OCI-LY1 (cell line): Measurements from ENCODE around the gene NFASC.

Experiments
- H2AFZ ChIP-seq: fragments of 200-600 bp; sonication (generic), shearing (Covaris generic); 2 replicates; pipeline ENCODE4 v1.6.0; 2014; ENCODE audit warnings: antibody characterized with exemption, mild to moderate bottlenecking, low read length
- H3F3A ChIP-seq: fragments of 200-600 bp; sonication (generic), shearing (Covaris generic); 2 replicates; pipeline ENCODE4 v1.6.0; 2014; ENCODE audit warnings: mild to moderate bottlenecking, antibody characterized with exemption, low read length, moderate library complexity; ENCODE audit not compliant: insufficient read depth
- H3K27ac ChIP-seq: fragments of 200-600 bp; sonication (generic); 2 replicates; pipeline ENCODE4 v1.5.1; 2014; ENCODE audit warnings: low read length, mixed run types, mild to moderate bottlenecking, low read depth; ENCODE audit not compliant: poor library complexity, severe bottlenecking
- H3K27me3 ChIP-seq: fragments of 200-600 bp; sonication (generic); 2 replicates; pipeline ENCODE4 v1.6.0; 2014; ENCODE audit warnings: antibody characterized with exemption, mild to moderate bottlenecking, low read length, moderate library complexity; ENCODE audit not compliant: insufficient read depth
- H3K36me3 ChIP-seq: fragments of 200-600 bp; sonication (generic); 2 replicates; pipeline ENCODE4 v1.6.1; 2014; ENCODE audit warnings: mild to moderate bottlenecking, antibody characterized with exemption, low read length, moderate library complexity, mixed read lengths; ENCODE audit not compliant: insufficient read depth
- H3K4me1 ChIP-seq: fragments of 200-600 bp; sonication (generic); 2 replicates; pipeline ENCODE4 v1.5.1; 2014; ENCODE audit warnings: mild to moderate bottlenecking, low read length, moderate library complexity; ENCODE audit not compliant: insufficient read depth, severe bottlenecking
- H3K4me2 ChIP-seq: fragments of 200-600 bp; sonication (generic), shearing (Covaris generic); 2 replicates; pipeline ENCODE4 v1.6.1; 2014; ENCODE audit warnings: low read length
- H3K4me3 ChIP-seq: fragments of 200-600 bp; sonication (generic); 2 replicates; pipeline ENCODE4 v1.5.1; 2014; ENCODE audit warnings: low read length, low read depth, mild to moderate bottlenecking, mixed read lengths; ENCODE audit not compliant: poor library complexity, severe bottlenecking
- H3K79me2 ChIP-seq: fragments of 200-600 bp; shearing (Covaris generic); 2 replicates; pipeline ENCODE4 v1.6.1; 2016; ENCODE audit warnings: mixed run types, low read length, mixed read lengths; ENCODE audit not compliant: insufficient read depth
- H3K9ac ChIP-seq: fragments of 200-600 bp; sonication (generic), shearing (Covaris generic); 2 replicates; pipeline ENCODE4 v1.6.1; 2014; ENCODE audit warnings: mild to moderate bottlenecking, low read length, mixed read lengths
- H3K9me2 ChIP-seq: fragments of 200-600 bp; sonication (generic), shearing (Covaris generic); 2 replicates; pipeline ENCODE4 v1.6.1; 2014; ENCODE audit warnings: low read depth, mild to moderate bottlenecking, low read length, mixed read lengths
- H3K9me3 ChIP-seq: fragments of 200-600 bp; shearing (Covaris generic); 2 replicates; pipeline ENCODE4 v1.6.1; 2014; ENCODE audit warnings: low read length, mixed read lengths
- H4K20me1 ChIP-seq: fragments of 200-600 bp; sonication (generic), shearing (Covaris generic); 2 replicates; pipeline ENCODE4 v1.6.0; 2016; ENCODE audit warnings: mild to moderate bottlenecking, low read length; ENCODE audit not compliant: insufficient read depth
- EZH2 ChIP-seq: fragments of 200-600 bp; sonication (generic), shearing (Covaris generic); IDR thresholded peaks from 2 replicates; pipeline ENCODE4 v1.8.0; 2017; ENCODE audit warnings: borderline replicate concordance, mixed run types, mild to moderate bottlenecking, antibody characterized with exemption, low read length, moderate library complexity, mixed read lengths
- TF ChIP-seq, protein P1 (sequence below): fragments of 200-600 bp; sonication (generic), shearing (Covaris generic); IDR thresholded peaks from 2 replicates; pipeline ENCODE4 v1.5.1; 2017; ENCODE audit warnings: mild to moderate bottlenecking, antibody characterized with exemption, low read length, moderate library complexity, mixed read lengths

Gene NFASC

DNA sequence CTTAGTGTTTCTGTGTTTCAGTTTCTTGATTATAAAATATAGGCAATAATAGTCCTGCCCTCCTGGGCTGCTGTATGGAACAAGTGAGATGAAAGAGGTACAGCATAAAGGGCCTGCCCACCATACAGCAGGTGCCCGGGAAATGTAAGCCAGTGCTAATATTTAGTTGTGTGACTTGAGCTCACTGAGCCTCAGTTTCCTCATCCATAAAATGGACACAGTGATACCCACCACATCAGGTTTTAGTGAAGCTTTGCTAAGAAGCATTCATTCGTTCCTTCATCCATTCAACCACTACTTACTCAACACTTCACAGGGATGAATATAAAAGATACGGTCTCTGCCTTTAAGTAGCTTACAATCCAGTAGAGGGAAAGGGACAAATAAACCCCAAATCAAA, 192.2 kb downstream of the NFASC start:
- H3K4me3 ChIP-seq: no peak overlapping the region
- no peak for TF ChIP-seq EZH2
- TF ChIP-seq, protein P1, sequence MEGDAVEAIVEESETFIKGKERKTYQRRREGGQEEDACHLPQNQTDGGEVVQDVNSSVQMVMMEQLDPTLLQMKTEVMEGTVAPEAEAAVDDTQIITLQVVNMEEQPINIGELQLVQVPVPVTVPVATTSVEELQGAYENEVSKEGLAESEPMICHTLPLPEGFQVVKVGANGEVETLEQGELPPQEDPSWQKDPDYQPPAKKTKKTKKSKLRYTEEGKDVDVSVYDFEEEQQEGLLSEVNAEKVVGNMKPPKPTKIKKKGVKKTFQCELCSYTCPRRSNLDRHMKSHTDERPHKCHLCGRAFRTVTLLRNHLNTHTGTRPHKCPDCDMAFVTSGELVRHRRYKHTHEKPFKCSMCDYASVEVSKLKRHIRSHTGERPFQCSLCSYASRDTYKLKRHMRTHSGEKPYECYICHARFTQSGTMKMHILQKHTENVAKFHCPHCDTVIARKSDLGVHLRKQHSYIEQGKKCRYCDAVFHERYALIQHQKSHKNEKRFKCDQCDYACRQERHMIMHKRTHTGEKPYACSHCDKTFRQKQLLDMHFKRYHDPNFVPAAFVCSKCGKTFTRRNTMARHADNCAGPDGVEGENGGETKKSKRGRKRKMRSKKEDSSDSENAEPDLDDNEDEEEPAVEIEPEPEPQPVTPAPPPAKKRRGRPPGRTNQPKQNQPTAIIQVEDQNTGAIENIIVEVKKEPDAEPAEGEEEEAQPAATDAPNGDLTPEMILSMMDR: no peak
- no peaks in the 10 kb centered on the region for H3K4me1 ChIP-seq
- H3K9ac ChIP-seq: no peak overlapping the region
- no peaks in the 10 kb centered on the region for H3K9me2 ChIP-seq
- H3K36me3 ChIP-seq: no peaks in the 10 kb centered on the region
- H3K27ac ChIP-seq: no peak overlapping the region
- H3F3A ChIP-seq: no peaks in the 10 kb centered on the region
- no peak overlapping the region for H3K4me2 ChIP-seq
- H3K27me3 ChIP-seq: peaks cover 4% of the 10 kb centered on the region; the same call in 1 of the 2 replicates
- no peaks in the 10 kb centered on the region for H3K79me2 ChIP-seq
- H3K9me3 ChIP-seq: no peaks in the 10 kb centered on the region
- no peaks in the 10 kb centered on the region for H4K20me1 ChIP-seq
- no peak overlapping the region for H2AFZ ChIP-seq

DNA sequence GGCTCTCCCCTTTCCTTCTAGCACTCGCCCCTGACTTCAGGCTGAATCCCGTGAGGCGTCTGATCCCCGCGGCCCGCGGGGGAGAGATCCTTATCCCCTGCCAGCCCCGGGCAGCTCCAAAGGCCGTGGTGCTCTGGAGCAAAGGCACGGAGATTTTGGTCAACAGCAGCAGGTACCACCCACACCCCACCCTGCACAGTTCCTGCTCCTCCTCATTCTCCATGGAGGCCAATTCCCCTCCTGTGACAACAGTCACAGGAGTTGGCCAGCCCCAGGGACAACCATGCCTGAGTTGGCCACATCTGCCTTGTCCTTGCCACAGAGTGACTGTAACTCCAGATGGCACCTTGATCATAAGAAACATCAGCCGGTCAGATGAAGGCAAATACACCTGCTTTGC, 193.6 kb downstream of the NFASC start:
- no peaks in the 10 kb centered on the region for H3K36me3 ChIP-seq
- H3K9me2 ChIP-seq: no peaks in the 10 kb centered on the region
- no peaks in the 10 kb centered on the region for H4K20me1 ChIP-seq
- H3K4me3 ChIP-seq: no peak overlapping the region
- H3K4me2 ChIP-seq: no peak overlapping the region
- no peak for TF ChIP-seq EZH2
- TF ChIP-seq, protein P1: no peak
- H3K79me2 ChIP-seq: no peaks in the 10 kb centered on the region
- no peak overlapping the region for H2AFZ ChIP-seq
- no peaks in the 10 kb centered on the region for H3K4me1 ChIP-seq
- H3K9ac ChIP-seq: no peak overlapping the region
- H3K27me3 ChIP-seq: peaks cover 4% of the 10 kb centered on the region; the same call in 1 of the 2 replicates
- H3K9me3 ChIP-seq: no peaks in the 10 kb centered on the region
- H3F3A ChIP-seq: no peaks in the 10 kb centered on the region
- H3K27ac ChIP-seq: no peak overlapping the region

DNA sequence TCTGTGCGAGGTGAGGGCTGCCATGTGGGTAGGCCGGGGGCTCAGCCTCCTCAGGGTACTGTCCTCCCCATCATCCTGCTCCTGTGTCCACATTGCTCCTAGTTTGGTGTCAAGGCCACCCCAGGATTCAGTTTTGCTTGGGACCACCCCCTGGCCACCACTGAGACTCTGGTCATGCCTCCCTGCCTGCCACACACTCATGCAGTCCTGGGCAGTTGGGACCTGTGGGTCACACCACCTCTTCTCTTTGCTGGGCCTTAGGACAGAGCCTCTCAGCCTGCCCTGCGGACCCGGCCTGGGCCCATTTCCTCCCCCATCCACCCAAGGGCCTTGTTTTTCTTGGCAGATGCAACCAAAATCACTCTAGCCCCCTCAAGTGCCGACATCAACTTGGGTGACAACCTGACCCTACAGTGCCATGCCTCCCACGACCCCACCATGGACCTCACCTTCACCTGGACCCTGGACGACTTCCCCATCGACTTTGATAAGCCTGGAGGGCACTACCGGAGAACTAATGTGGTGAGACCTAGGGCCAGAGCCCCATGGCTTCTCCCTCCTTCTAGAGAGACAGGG, 194.2 kb downstream of the NFASC start:
- Histone ChIP-seq H3K9me3 (no peaks in the 10 kb centered on the region), H3K36me3 (no peaks in the 10 kb centered on the region), H3K79me2 (no peaks in the 10 kb centered on the region), H2AFZ (no peak overlapping the region), H3F3A (no peaks in the 10 kb centered on the region), H3K27me3 (peaks cover 4% of the 10 kb centered on the region; the same call in 1 of the 2 replicates), H3K4me1 (no peaks in the 10 kb centered on the region), H4K20me1 (no peaks in the 10 kb centered on the region), H3K9ac (no peak overlapping the region), H3K4me3 (no peak overlapping the region), H3K27ac (no peak overlapping the region), H3K4me2 (no peak overlapping the region), H3K9me2 (no peaks in the 10 kb centered on the region)
- no peak for TF ChIP-seq EZH2
- TF ChIP-seq, protein P1: no peak
